Karpas-422 (cell line): Measurements from ENCODE around the gene SLC35G3. TPM values are rescaled to one million over a fixed set of nuclear protein-coding genes. Genes with fewer than 3 reads are reported as not detected.
"Not testable (repeated sequence)": the region's sequence is repeated elsewhere in the genome, so short reads cannot be mapped to it uniquely, and the experiment has no call there.

Experiments used
- DNase-seq: peaks from one replicate; pipeline ENCODE4 v3.0.0-alpha.2; 2015
- H2AFZ ChIP-seq: fragments of 200-600 bp; sonication (generic); 2 replicates; pipeline ENCODE4 v1.6.1; 2014; ENCODE audit warnings: antibody characterized with exemption, low read length, mixed read lengths
- H3K27ac ChIP-seq: fragments of 200-600 bp; sonication (generic); 2 replicates; pipeline ENCODE4 v1.5.1; 2014; ENCODE audit warnings: mild to moderate bottlenecking, low read length, moderate library complexity
- H3K27me3 ChIP-seq: fragments of 200-600 bp; sonication (generic); 2 replicates; pipeline ENCODE4 v1.6.1; 2014; ENCODE audit warnings: low read length, mixed read lengths
- H3K36me3 ChIP-seq: fragments of 200-600 bp; sonication (generic); 2 replicates; pipeline ENCODE4 v1.6.1; 2014; ENCODE audit warnings: low read length, mixed read lengths; ENCODE audit not compliant: insufficient read depth
- H3K4me1 ChIP-seq: fragments of 200-600 bp; sonication (generic); 2 replicates; pipeline ENCODE4 v1.6.1; 2014; ENCODE audit warnings: mild to moderate bottlenecking, low read length, mixed read lengths
- H3K4me2 ChIP-seq: fragments of 200-600 bp; sonication (generic); 2 replicates; pipeline ENCODE4 v1.6.1; 2014; ENCODE audit warnings: low read length, low read depth, mild to moderate bottlenecking; ENCODE audit not compliant: poor library complexity, severe bottlenecking
- H3K4me3 ChIP-seq: fragments of 200-600 bp; sonication (generic); 2 replicates; pipeline ENCODE4 v1.5.1; 2014; ENCODE audit warnings: mild to moderate bottlenecking, antibody characterized with exemption, low read length, mixed read lengths
- H3K79me2 ChIP-seq: fragments of 200-600 bp; sonication (generic); 2 replicates; pipeline ENCODE4 v1.6.1; 2014; ENCODE audit warnings: mild to moderate bottlenecking, low read length, mixed read lengths
- H3K9ac ChIP-seq: fragments of 200-600 bp; sonication (generic); 2 replicates; pipeline ENCODE4 v1.6.0; 2014; ENCODE audit warnings: low read length
- H3K9me2 ChIP-seq: fragments of 200-600 bp; sonication (generic), shearing (Covaris generic); replicated peaks from 2 replicates; pipeline ENCODE4 v1.6.0; 2014; ENCODE audit warnings: mild to moderate bottlenecking, low read length, moderate library complexity; ENCODE audit not compliant: insufficient read depth
- H3K9me3 ChIP-seq: fragments of 300-700, 200-600 bp; sonication (generic); 2 replicates; pipeline ENCODE4 v1.6.1; 2014; ENCODE audit warnings: low read length, mixed read lengths
- H4K20me1 ChIP-seq: fragments of 200-600 bp; sonication (generic); 2 replicates; pipeline ENCODE4 v1.6.1; 2014; ENCODE audit warnings: mild to moderate bottlenecking, antibody characterized with exemption, low read length, low read depth; ENCODE audit not compliant: insufficient read depth
- total RNA-seq: library from RNA; depleted of rRNA; stranded (reverse); fragments of >200 nt; shearing (Covaris generic); gene quantifications from 2 replicates; pipeline ENCODE4 v1.2.3, GENCODE V29; 2014; ENCODE audit warnings: low replicate concordance

Gene SLC35G3
- total RNA-seq, 1 experiment from 2014 or later, result not detected

GRCh38 chr17:35176897-35177296 lies 17.3 kb downstream of the SLC35G3 start:
- no peak overlapping the region for H2AFZ ChIP-seq
- no peak overlapping the region for H3K9ac ChIP-seq
- H3K4me3 ChIP-seq, result no peak overlapping the region
- no peaks in the 10 kb centered on the region for H3K36me3 ChIP-seq
- no peaks in the 10 kb centered on the region for H3K79me2 ChIP-seq
- H4K20me1 ChIP-seq, result no peaks in the 10 kb centered on the region
- no peaks in the 10 kb centered on the region for H3K27me3 ChIP-seq
- H3K9me3 ChIP-seq, result no peaks in the 10 kb centered on the region
- no peak for DNase-seq
- no peak overlapping the region for H3K4me2 ChIP-seq
- no peaks in the 10 kb centered on the region for H3K9me2 ChIP-seq
- H3K4me1 ChIP-seq, result no peaks in the 10 kb centered on the region
- H3K27ac ChIP-seq, result no peak overlapping the region

- no peak overlapping the region for H2AFZ ChIP-seq
- H3K79me2 ChIP-seq, result no peaks in the 10 kb centered on the region
- no peaks in the 10 kb centered on the region for H3K27me3 ChIP-seq
- DNase-seq, result no peak
- H3K9me3 ChIP-seq, result no peaks in the 10 kb centered on the region
- no peak overlapping the region for H3K9ac ChIP-seq
- H3K4me3 ChIP-seq, result no peak overlapping the region
- no peaks in the 10 kb centered on the region for H3K9me2 ChIP-seq
- H3K4me2 ChIP-seq, result no peak overlapping the region
- no peaks in the 10 kb centered on the region for H3K4me1 ChIP-seq
- H3K36me3 ChIP-seq, result no peaks in the 10 kb centered on the region
- no peak overlapping the region for H3K27ac ChIP-seq
- H4K20me1 ChIP-seq, result no peaks in the 10 kb centered on the region
These were observed 18.4 kb downstream of the SLC35G3 start for GRCh38 chr17:35175638-35176415.

- Histone ChIP-seq H3K9ac (no peak overlapping the region), H3K36me3 (no peaks in the 10 kb centered on the region), H3K79me2 (no peaks in the 10 kb centered on the region), H4K20me1 (no peaks in the 10 kb centered on the region), H2AFZ (no peak overlapping the region), H3K27me3 (no peaks in the 10 kb centered on the region), H3K9me2 (no peaks in the 10 kb centered on the region), H3K9me3 (no peaks in the 10 kb centered on the region), H3K27ac (no peak overlapping the region), H3K4me2 (no peak overlapping the region), H3K4me1 (no peaks in the 10 kb centered on the region), H3K4me3 (no peak overlapping the region)
- DNase-seq, result no peak
These were observed 19.3 kb downstream of the SLC35G3 start for GRCh38 chr17:35174835-35175334.

- not testable (repeated sequence) for H3K79me2 ChIP-seq, H2AFZ ChIP-seq, H3K4me2 ChIP-seq, H3K4me3 ChIP-seq, H3K27me3 ChIP-seq, H3K9me2 ChIP-seq, H3K4me1 ChIP-seq, H3K27ac ChIP-seq, H3K9me3 ChIP-seq, H3K9ac ChIP-seq, H3K36me3 ChIP-seq, H4K20me1 ChIP-seq, DNase-seq
These were observed 21.9 kb downstream of the SLC35G3 start for GRCh38 chr17:35172321-35172720.

- no peak for DNase-seq
- H3K4me3 ChIP-seq, result no peak overlapping the region
- H3K9me3 ChIP-seq, result no peaks in the 10 kb centered on the region
- no peaks in the 10 kb centered on the region for H3K4me1 ChIP-seq
- H3K36me3 ChIP-seq, result no peaks in the 10 kb centered on the region
- H2AFZ ChIP-seq, result no peak overlapping the region
- no peaks in the 10 kb centered on the region for H4K20me1 ChIP-seq
- H3K9me2 ChIP-seq, result no peaks in the 10 kb centered on the region
- H3K27ac ChIP-seq, result no peak overlapping the region
- no peak overlapping the region for H3K4me2 ChIP-seq
- H3K9ac ChIP-seq, result no peak overlapping the region
- no peaks in the 10 kb centered on the region for H3K79me2 ChIP-seq
- H3K27me3 ChIP-seq, result no peaks in the 10 kb centered on the region
These were observed 22.4 kb downstream of the SLC35G3 start for GRCh38 chr17:35171834-35172233.

GRCh38 chr17:35170968-35171771 lies 23.0 kb downstream of the SLC35G3 start:
- no peak for DNase-seq
- Histone ChIP-seq H3K9ac (no peak overlapping the region), H3K36me3 (no peaks in the 10 kb centered on the region), H2AFZ (no peak overlapping the region), H3K9me3 (no peaks in the 10 kb centered on the region), H3K4me1 (no peaks in the 10 kb centered on the region), H3K4me2 (no peak overlapping the region), H3K9me2 (no peaks in the 10 kb centered on the region), H3K79me2 (no peaks in the 10 kb centered on the region), H3K27me3 (no peaks in the 10 kb centered on the region), H3K4me3 (no peak overlapping the region), H4K20me1 (no peaks in the 10 kb centered on the region), H3K27ac (no peak overlapping the region)

- no peak overlapping the region for H3K4me3 ChIP-seq
- H2AFZ ChIP-seq, result no peak overlapping the region
- no peak overlapping the region for H3K4me2 ChIP-seq
- H3K9me2 ChIP-seq, result no peaks in the 10 kb centered on the region
- no peaks in the 10 kb centered on the region for H3K36me3 ChIP-seq
- H4K20me1 ChIP-seq, result no peaks in the 10 kb centered on the region
- DNase-seq, result no peak
- H3K4me1 ChIP-seq, result no peaks in the 10 kb centered on the region
- no peaks in the 10 kb centered on the region for H3K27me3 ChIP-seq
- H3K79me2 ChIP-seq, result no peaks in the 10 kb centered on the region
- H3K27ac ChIP-seq, result no peak overlapping the region
- no peak overlapping the region for H3K9ac ChIP-seq
- H3K9me3 ChIP-seq, result no peaks in the 10 kb centered on the region
These were observed 24.3 kb downstream of the SLC35G3 start for GRCh38 chr17:35169835-35170363.

GRCh38 chr17:35167666-35168065 lies 26.5 kb downstream of the SLC35G3 start:
- DNase-seq, result no peak
- Histone ChIP-seq H3K4me1 (no peaks in the 10 kb centered on the region), H3K27me3 (no peaks in the 10 kb centered on the region), H3K9me2 (no peaks in the 10 kb centered on the region), H3K9ac (no peak overlapping the region), H3K36me3 (no peaks in the 10 kb centered on the region), H3K4me2 (no peak overlapping the region), H2AFZ (no peak overlapping the region), H3K27ac (no peak overlapping the region), H3K4me3 (no peak overlapping the region), H4K20me1 (no peaks in the 10 kb centered on the region), H3K9me3 (no peaks in the 10 kb centered on the region), H3K79me2 (no peaks in the 10 kb centered on the region)
